H1 (cell line): ENCODE data around the gene LZTFL1. TPM values are rescaled to one million over a fixed set of nuclear protein-coding genes. Genes with fewer than 3 reads are reported as not detected.

Source experiments
- RBBP5 ChIP-seq: IDR thresholded peaks from 2 replicates; pipeline ENCODE4 v1.7.1; 2012; ENCODE audit warnings: low read depth, mild to moderate bottlenecking, inconsistent platforms, low read length, moderate library complexity, borderline replicate concordance
- polyA plus RNA-seq, 7 experiments: library from polyadenylated mRNA; depleted of rRNA in 3 of 7; stranded (reverse) in 5 of 7; unstranded in 2 of 7; fragments of >200 nt in 5 of 7; fragments of 200-250 nt in 2 of 7; gene quantifications; 1 replicate in 5 of 7; 2 replicates in 1 of 7; 4 replicates in 1 of 7; pipeline versions ENCODE4 v1.2.1 to v1.2.3, GENCODE V29; 2011 to 2013; ENCODE audit warnings: missing spikeins in 2 of 7, mixed read lengths in 2 of 7
- total RNA-seq: library from RNA; stranded (reverse); fragmentation: NEBNext Ultra II Directional; extraction: Animal tissue kit (Norgen Biotek cat#: 25700); gene quantifications from 2 replicates; pipeline ENCODE4 v1.2.1, GENCODE V29; 2021

The LZTFL1 gene
- total and polyA plus RNA-seq, 2 of the 8 experiments (the other 6 are each of a cell fraction or from before 2014, with no cell fraction given), result 8.7 to 11.5 TPM

GRCh38 chr3:45774581-45775521, 67.1 kb downstream of the LZTFL1 start (continued):
- no peak for TF ChIP-seq RBBP5
